H1 (cell line): ENCODE measurements around the gene CKB. TPM values are rescaled to one million over a fixed set of nuclear protein-coding genes. Genes with fewer than 3 reads are reported as not detected.

Experiments used
- ATF2 ChIP-seq: IDR thresholded peaks from 2 replicates; pipeline ENCODE4 v1.6.1; 2012; ENCODE audit warnings: low read length, inconsistent platforms
- MAX ChIP-seq: IDR thresholded peaks from 2 replicates; pipeline ENCODE4 v1.6.1; 2012; ENCODE audit warnings: inconsistent platforms
- RAD21 ChIP-seq, 2 experiments: IDR thresholded peaks in 1 of 2; conservative IDR thresholded peaks in 1 of 2; 2 replicates each; pipeline ENCODE4 v1.6.1; 2011; ENCODE audit warnings: low read depth in 2 of 2, low read length in 2 of 2, improper control_type of control experiment in 1 of 2, inconsistent platforms in 1 of 2, mild to moderate bottlenecking in 1 of 2, moderate library complexity in 1 of 2
- SIN3A ChIP-seq, 2 experiments: IDR thresholded peaks in 1 of 2; conservative IDR thresholded peaks in 1 of 2; 2 replicates each; pipeline ENCODE4 v1.6.1; 2011 to 2012; ENCODE audit warnings: low read length in 2 of 2, improper control_type of control experiment in 1 of 2, low read depth in 1 of 2, mild to moderate bottlenecking in 1 of 2
- SP4 ChIP-seq: IDR thresholded peaks from 2 replicates; pipeline ENCODE4 v1.6.1; 2012; ENCODE audit warnings: low read length, inconsistent platforms
- TAF7 ChIP-seq: optimal IDR thresholded peaks from 2 replicates; pipeline ENCODE3; 2011; ENCODE audit warnings: low read depth, mild to moderate bottlenecking, inconsistent platforms, low read length, moderate library complexity, borderline replicate concordance
- polyA plus RNA-seq, 7 experiments: library from polyadenylated mRNA; depleted of rRNA in 3 of 7; stranded (reverse) in 5 of 7; unstranded in 2 of 7; fragments of >200 nt in 5 of 7; fragments of 200-250 nt in 2 of 7; gene quantifications; 1 replicate in 5 of 7; 2 replicates in 1 of 7; 4 replicates in 1 of 7; pipeline versions ENCODE4 v1.2.1 to v1.2.3, GENCODE V29; 2011 to 2013; ENCODE audit warnings: missing spikeins in 2 of 7, mixed read lengths in 2 of 7
- total RNA-seq: library from RNA; stranded (reverse); fragmentation: NEBNext Ultra II Directional; extraction: Animal tissue kit (Norgen Biotek cat#: 25700); gene quantifications from 2 replicates; pipeline ENCODE4 v1.2.1, GENCODE V29; 2021
- TF ChIP-seq, protein P1 (sequence below): fragments of 300-600 bp; sonication (generic); IDR thresholded peaks from 2 replicates; pipeline ENCODE4 v1.7.1; 2012; ENCODE audit warnings: low read length, moderate library complexity, mild to moderate bottlenecking, inconsistent platforms; ENCODE audit not compliant: insufficient replicate concordance

CKB gene
- total and polyA plus RNA-seq, 2 of the 8 experiments (the other 6 are each of a cell fraction or from before 2014, with no cell fraction given) = 538 to 950 TPM

GRCh38 chr14:103518422-103519042, 4.1 kb downstream of the CKB start (continued):
- TF ChIP-seq ATF2 = 0 out of 2 replicates have a peak, but pooled peaks have one; percentile 34
- TF ChIP-seq, protein P1, sequence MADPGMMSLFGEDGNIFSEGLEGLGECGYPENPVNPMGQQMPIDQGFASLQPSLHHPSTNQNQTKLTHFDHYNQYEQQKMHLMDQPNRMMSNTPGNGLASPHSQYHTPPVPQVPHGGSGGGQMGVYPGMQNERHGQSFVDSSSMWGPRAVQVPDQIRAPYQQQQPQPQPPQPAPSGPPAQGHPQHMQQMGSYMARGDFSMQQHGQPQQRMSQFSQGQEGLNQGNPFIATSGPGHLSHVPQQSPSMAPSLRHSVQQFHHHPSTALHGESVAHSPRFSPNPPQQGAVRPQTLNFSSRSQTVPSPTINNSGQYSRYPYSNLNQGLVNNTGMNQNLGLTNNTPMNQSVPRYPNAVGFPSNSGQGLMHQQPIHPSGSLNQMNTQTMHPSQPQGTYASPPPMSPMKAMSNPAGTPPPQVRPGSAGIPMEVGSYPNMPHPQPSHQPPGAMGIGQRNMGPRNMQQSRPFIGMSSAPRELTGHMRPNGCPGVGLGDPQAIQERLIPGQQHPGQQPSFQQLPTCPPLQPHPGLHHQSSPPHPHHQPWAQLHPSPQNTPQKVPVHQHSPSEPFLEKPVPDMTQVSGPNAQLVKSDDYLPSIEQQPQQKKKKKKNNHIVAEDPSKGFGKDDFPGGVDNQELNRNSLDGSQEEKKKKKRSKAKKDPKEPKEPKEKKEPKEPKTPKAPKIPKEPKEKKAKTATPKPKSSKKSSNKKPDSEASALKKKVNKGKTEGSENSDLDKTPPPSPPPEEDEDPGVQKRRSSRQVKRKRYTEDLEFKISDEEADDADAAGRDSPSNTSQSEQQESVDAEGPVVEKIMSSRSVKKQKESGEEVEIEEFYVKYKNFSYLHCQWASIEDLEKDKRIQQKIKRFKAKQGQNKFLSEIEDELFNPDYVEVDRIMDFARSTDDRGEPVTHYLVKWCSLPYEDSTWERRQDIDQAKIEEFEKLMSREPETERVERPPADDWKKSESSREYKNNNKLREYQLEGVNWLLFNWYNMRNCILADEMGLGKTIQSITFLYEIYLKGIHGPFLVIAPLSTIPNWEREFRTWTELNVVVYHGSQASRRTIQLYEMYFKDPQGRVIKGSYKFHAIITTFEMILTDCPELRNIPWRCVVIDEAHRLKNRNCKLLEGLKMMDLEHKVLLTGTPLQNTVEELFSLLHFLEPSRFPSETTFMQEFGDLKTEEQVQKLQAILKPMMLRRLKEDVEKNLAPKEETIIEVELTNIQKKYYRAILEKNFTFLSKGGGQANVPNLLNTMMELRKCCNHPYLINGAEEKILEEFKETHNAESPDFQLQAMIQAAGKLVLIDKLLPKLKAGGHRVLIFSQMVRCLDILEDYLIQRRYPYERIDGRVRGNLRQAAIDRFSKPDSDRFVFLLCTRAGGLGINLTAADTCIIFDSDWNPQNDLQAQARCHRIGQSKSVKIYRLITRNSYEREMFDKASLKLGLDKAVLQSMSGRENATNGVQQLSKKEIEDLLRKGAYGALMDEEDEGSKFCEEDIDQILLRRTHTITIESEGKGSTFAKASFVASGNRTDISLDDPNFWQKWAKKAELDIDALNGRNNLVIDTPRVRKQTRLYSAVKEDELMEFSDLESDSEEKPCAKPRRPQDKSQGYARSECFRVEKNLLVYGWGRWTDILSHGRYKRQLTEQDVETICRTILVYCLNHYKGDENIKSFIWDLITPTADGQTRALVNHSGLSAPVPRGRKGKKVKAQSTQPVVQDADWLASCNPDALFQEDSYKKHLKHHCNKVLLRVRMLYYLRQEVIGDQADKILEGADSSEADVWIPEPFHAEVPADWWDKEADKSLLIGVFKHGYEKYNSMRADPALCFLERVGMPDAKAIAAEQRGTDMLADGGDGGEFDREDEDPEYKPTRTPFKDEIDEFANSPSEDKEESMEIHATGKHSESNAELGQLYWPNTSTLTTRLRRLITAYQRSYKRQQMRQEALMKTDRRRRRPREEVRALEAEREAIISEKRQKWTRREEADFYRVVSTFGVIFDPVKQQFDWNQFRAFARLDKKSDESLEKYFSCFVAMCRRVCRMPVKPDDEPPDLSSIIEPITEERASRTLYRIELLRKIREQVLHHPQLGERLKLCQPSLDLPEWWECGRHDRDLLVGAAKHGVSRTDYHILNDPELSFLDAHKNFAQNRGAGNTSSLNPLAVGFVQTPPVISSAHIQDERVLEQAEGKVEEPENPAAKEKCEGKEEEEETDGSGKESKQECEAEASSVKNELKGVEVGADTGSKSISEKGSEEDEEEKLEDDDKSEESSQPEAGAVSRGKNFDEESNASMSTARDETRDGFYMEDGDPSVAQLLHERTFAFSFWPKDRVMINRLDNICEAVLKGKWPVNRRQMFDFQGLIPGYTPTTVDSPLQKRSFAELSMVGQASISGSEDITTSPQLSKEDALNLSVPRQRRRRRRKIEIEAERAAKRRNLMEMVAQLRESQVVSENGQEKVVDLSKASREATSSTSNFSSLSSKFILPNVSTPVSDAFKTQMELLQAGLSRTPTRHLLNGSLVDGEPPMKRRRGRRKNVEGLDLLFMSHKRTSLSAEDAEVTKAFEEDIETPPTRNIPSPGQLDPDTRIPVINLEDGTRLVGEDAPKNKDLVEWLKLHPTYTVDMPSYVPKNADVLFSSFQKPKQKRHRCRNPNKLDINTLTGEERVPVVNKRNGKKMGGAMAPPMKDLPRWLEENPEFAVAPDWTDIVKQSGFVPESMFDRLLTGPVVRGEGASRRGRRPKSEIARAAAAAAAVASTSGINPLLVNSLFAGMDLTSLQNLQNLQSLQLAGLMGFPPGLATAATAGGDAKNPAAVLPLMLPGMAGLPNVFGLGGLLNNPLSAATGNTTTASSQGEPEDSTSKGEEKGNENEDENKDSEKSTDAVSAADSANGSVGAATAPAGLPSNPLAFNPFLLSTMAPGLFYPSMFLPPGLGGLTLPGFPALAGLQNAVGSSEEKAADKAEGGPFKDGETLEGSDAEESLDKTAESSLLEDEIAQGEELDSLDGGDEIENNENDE = no peak
- TF ChIP-seq MAX = 0 out of 2 replicates have a peak, but pooled peaks have one; percentile 24
- TF ChIP-seq SP4 = peak; percentile 59; the same call in 1 of the 2 replicates
- TF ChIP-seq TAF7 = peak; percentile 22
- peak in 1 of 2 experiments; percentile 47; a peak in 1 of 4 replicates for TF ChIP-seq SIN3A (conservative IDR thresholded peaks at IDR 0.05 in 1 of 2, IDR thresholded peaks at IDR 0.05 in 1 of 2; ENCODE audit: low read depth in 1 of 2, low read length in 2 of 2)
- TF ChIP-seq RAD21 (IDR thresholded peaks at IDR 0.05 in 1 of 2, conservative IDR thresholded peaks at IDR 0.05 in 1 of 2; ENCODE audit: low read depth in 2 of 2, low read length in 2 of 2) = peak; percentile 83
